PC-3 (cell line): ENCODE data around the gene DLG5. TPM values are rescaled to one million over a fixed set of nuclear protein-coding genes. Genes with fewer than 3 reads are reported as not detected.

ENCODE experiments used
- ATAC-seq: fragments of 200-7000 bp; cut with Tn5 transposase; 2 replicates; pipeline ENCODE4 v1.9.1; 2020; ENCODE audit warnings: mild to moderate bottlenecking, moderate library complexity
- BruUV-seq: library from RNA; stranded (reverse); fragments of 400-500 nt; replicated peaks from 2 replicates; lab custom pipeline; 2021; lab: Mats Ljungman, UMichigan
- CTCF ChIA-PET: fragments of 300-600 bp; sonication (Branson Sonifier 250); formaldehyde crosslinking; loops from one replicate; lab custom pipeline; 2022; ENCODE audit warnings: antibody characterized with exemption; lab: Charles Lee
- POLR2A ChIA-PET: fragments of 300-600 bp; sonication (Branson Sonifier 250); formaldehyde crosslinking; loops from one replicate; lab custom pipeline; 2022; ENCODE audit warnings: antibody characterized with exemption; ENCODE audit not compliant: unreplicated experiment; lab: Charles Lee
- DNase-seq: peaks from one replicate; pipeline ENCODE4 v3.0.0-alpha.2; 2015
- H2AFZ ChIP-seq: fragments of 300-600 bp; sonication (generic); 2 replicates; pipeline ENCODE4 v1.6.0; 2016; ENCODE audit warnings: antibody characterized with exemption, low read length
- H3F3A ChIP-seq: fragments of 300-600 bp; sonication (generic); one replicate; pipeline ENCODE4 v1.6.0; 2017; ENCODE audit warnings: antibody characterized with exemption, low read length, control low read depth, mild to moderate bottlenecking; ENCODE audit not compliant: unreplicated experiment
- H3K27ac ChIP-seq: fragments of 300-600 bp; sonication (generic); 2 replicates; pipeline ENCODE4 v1.5.1; 2016; ENCODE audit warnings: mild to moderate bottlenecking, low read length
- H3K27me3 ChIP-seq: fragments of 300-600 bp; sonication (generic); 2 replicates; pipeline ENCODE4 v1.6.1; 2016; ENCODE audit warnings: low read length, mixed read lengths
- H3K36me3 ChIP-seq: fragments of 300-600 bp; sonication (generic); 2 replicates; pipeline ENCODE4 v1.6.1; 2016; ENCODE audit warnings: low read depth, mixed run types, low read length, mixed read lengths
- H3K4me1 ChIP-seq: fragments of 300-600 bp; sonication (generic); 2 replicates; pipeline ENCODE4 v1.5.1; 2016; ENCODE audit warnings: low read length; ENCODE audit not compliant: insufficient read depth
- H3K4me2 ChIP-seq: fragments of 300-600 bp; sonication (generic); 2 replicates; pipeline ENCODE4 v1.6.0; 2016; ENCODE audit warnings: low read length
- H3K4me3 ChIP-seq: fragments of 300-600 bp; sonication (generic); 2 replicates; pipeline ENCODE4 v1.5.1; 2016; ENCODE audit warnings: mild to moderate bottlenecking, low read length, mixed read lengths
- H3K79me2 ChIP-seq: fragments of 300-600 bp; sonication (generic); 2 replicates; pipeline ENCODE4 v1.6.1; 2017; ENCODE audit warnings: low read length, mixed read lengths
- H3K9ac ChIP-seq: fragments of 300-600 bp; sonication (generic); 2 replicates; pipeline ENCODE4 v1.6.0; 2016; ENCODE audit warnings: mild to moderate bottlenecking, low read length
- H3K9me2 ChIP-seq: fragments of 300-600 bp; sonication (generic); replicated peaks from 2 replicates; pipeline ENCODE4 v1.6.1; 2016; ENCODE audit warnings: mixed run types, low read length, mixed read lengths
- H3K9me3 ChIP-seq: fragments of 300-600 bp; sonication (generic); 2 replicates; pipeline ENCODE4 v1.6.1; 2016; ENCODE audit warnings: low read length, mixed read lengths
- H4K20me1 ChIP-seq: fragments of 300-600 bp; sonication (generic); 2 replicates; pipeline ENCODE4 v1.6.1; 2016; ENCODE audit warnings: low read length, mixed read lengths
- EZH2 ChIP-seq: fragments of 300-600 bp; sonication (generic); IDR thresholded peaks from one replicate; pipeline ENCODE4 v1.6.1; 2017; ENCODE audit warnings: antibody characterized with exemption, mild to moderate bottlenecking, low read length; ENCODE audit not compliant: unreplicated experiment
- EZH2phosphoT487 ChIP-seq: fragments of 300-600 bp; sonication (generic); IDR thresholded peaks from 2 replicates; pipeline ENCODE4 v1.6.1; 2018; ENCODE audit warnings: mild to moderate bottlenecking, antibody characterized with exemption, low read length, borderline replicate concordance
- intact Hi-C: fragments of 100-400 bp; cut with micrococcal nuclease; formaldehyde crosslinking; loops from 2 replicates; pipeline ENCODE4 v1.9.0; 2023
- total RNA-seq: library from RNA; depleted of rRNA; stranded (reverse); fragments of >200 nt; gene quantifications from 2 replicates; pipeline ENCODE4 v1.2.3, GENCODE V29; 2014
- TF ChIP-seq, protein P1 (sequence below): fragments of 300-600 bp; sonication (generic); conservative IDR thresholded peaks from 2 replicates; pipeline ENCODE4 v1.5.1; 2017; ENCODE audit warnings: antibody characterized with exemption, low read depth, mild to moderate bottlenecking, low read length

DLG5 gene
- total RNA-seq, 1 experiment from 2014 or later = 118 TPM

GRCh38 chr10:77881636-77882035, 44.9 kb downstream of the DLG5 start:
- no peaks in the 10 kb centered on the region for H3K4me1 ChIP-seq
- H3K9me2 ChIP-seq = no peaks in the 10 kb centered on the region
- H3F3A ChIP-seq = no peaks in the 10 kb centered on the region
- peaks cover 89% of the 10 kb centered on the region for H3K79me2 ChIP-seq
- ATAC-seq (no peak), DNase-seq (no peak)
- BruUV-seq = no TSS peak
- no peak overlapping the region for H3K27ac ChIP-seq
- intact Hi-C loops = loop anchor here (2.0 kb wide), 1 partner anchor 17 kb away; no protein-coding TSS in a partner anchor
- H3K27me3 ChIP-seq = no peaks in the 10 kb centered on the region
- no peak overlapping the region for H3K4me2 ChIP-seq
- 0 out of 2 replicates have a peak, but pooled peaks cover 4% of the 10 kb centered on the region for H3K36me3 ChIP-seq
- H3K4me3 ChIP-seq = no peak overlapping the region
- no peak for TF ChIP-seq EZH2
- no peak for TF ChIP-seq EZH2phosphoT487
- TF ChIP-seq, protein P1, sequence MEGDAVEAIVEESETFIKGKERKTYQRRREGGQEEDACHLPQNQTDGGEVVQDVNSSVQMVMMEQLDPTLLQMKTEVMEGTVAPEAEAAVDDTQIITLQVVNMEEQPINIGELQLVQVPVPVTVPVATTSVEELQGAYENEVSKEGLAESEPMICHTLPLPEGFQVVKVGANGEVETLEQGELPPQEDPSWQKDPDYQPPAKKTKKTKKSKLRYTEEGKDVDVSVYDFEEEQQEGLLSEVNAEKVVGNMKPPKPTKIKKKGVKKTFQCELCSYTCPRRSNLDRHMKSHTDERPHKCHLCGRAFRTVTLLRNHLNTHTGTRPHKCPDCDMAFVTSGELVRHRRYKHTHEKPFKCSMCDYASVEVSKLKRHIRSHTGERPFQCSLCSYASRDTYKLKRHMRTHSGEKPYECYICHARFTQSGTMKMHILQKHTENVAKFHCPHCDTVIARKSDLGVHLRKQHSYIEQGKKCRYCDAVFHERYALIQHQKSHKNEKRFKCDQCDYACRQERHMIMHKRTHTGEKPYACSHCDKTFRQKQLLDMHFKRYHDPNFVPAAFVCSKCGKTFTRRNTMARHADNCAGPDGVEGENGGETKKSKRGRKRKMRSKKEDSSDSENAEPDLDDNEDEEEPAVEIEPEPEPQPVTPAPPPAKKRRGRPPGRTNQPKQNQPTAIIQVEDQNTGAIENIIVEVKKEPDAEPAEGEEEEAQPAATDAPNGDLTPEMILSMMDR = no peak
- no peak overlapping the region for H2AFZ ChIP-seq
- ChIA-PET POLR2A (no interaction called here), CTCF (no interaction called here)
- H3K9ac ChIP-seq = no peak overlapping the region
- H3K9me3 ChIP-seq = no peaks in the 10 kb centered on the region
- H4K20me1 ChIP-seq = no peaks in the 10 kb centered on the region; the same call in 1 of the 2 replicates

DNA sequence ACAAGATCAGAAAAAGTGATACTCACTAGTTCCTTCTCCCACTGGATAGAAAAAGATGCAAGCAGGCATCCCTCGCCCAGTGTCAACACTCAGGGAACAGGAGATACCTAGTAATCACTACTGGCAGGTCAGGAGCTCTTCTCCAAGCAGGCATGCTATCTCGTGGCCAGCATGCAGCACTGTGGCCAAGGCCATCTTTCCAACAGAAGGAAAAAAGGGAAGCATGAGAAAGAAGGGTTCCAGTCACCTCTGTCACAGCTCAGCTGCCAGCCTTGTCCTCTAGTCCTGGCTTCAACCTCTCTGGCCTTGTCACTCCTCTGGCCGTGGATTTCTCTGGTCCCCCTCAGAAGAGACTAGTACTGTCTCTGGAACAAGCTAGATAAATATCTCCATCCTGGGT, 45.3 kb downstream of the DLG5 start:
- no peak overlapping the region for H2AFZ ChIP-seq
- ChIA-PET POLR2A (no interaction called here), CTCF (no interaction called here)
- BruUV-seq = no TSS peak
- H3K79me2 ChIP-seq = peaks cover 85% of the 10 kb centered on the region
- H3K27ac ChIP-seq = no peak overlapping the region
- H3F3A ChIP-seq = no peaks in the 10 kb centered on the region
- H3K4me3 ChIP-seq = no peak overlapping the region
- H3K9me2 ChIP-seq = no peaks in the 10 kb centered on the region
- no peaks in the 10 kb centered on the region for H3K9me3 ChIP-seq
- no peak for TF ChIP-seq EZH2phosphoT487
- TF ChIP-seq, protein P1 = no peak
- no peak for TF ChIP-seq EZH2
- intact Hi-C loops = no loop called here
- H3K4me2 ChIP-seq = no peak overlapping the region
- DNase-seq (no peak), ATAC-seq (no peak)
- no peak overlapping the region for H3K9ac ChIP-seq
- no peaks in the 10 kb centered on the region for H3K27me3 ChIP-seq
- H3K4me1 ChIP-seq = no peaks in the 10 kb centered on the region
- 0 out of 2 replicates have a peak, but pooled peaks cover 4% of the 10 kb centered on the region for H3K36me3 ChIP-seq
- H4K20me1 ChIP-seq = no peaks in the 10 kb centered on the region; the same call in 1 of the 2 replicates

DNA sequence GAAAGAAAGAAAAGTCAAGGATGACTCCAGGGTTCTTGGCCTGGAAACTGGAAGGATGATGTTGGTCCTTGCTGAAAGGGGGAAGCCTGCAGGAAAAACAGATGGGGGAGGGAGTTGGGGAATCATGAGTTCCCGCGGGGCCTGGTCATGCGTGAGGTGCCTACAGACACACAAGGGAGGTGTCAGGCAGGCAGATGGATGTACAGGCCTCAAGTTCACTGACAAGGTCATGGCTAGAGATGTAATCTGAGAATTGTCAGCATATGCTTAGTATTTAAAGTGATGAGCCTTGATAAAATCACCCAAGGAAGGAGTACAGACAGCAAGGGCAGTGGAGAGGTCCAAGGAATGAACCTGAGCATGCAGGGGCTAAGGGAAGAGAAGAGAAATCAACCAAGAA, 46.8 kb downstream of the DLG5 start:
- Histone ChIP-seq H4K20me1 (peaks cover 8% of the 10 kb centered on the region; the same call in 1 of the 2 replicates), H3K9me3 (no peaks in the 10 kb centered on the region), H3K9ac (no peak overlapping the region), H3K4me3 (no peak overlapping the region), H2AFZ (no peak overlapping the region), H3K79me2 (peaks cover 85% of the 10 kb centered on the region), H3K4me1 (peaks cover 8% of the 10 kb centered on the region), H3K36me3 (0 out of 2 replicates have a peak, but pooled peaks cover 4% of the 10 kb centered on the region), H3K27ac (no peak overlapping the region), H3K27me3 (no peaks in the 10 kb centered on the region), H3K9me2 (no peaks in the 10 kb centered on the region), H3F3A (no peaks in the 10 kb centered on the region), H3K4me2 (no peak overlapping the region)
- ATAC-seq = no peak
- intact Hi-C loops = no loop called here
- no peak for DNase-seq
- POLR2A ChIA-PET = no interaction called here
- no TSS peak for BruUV-seq
- TF ChIP-seq, protein P1 = no peak
- TF ChIP-seq EZH2 (no peak), EZH2phosphoT487 (no peak)
- CTCF ChIA-PET = no interaction called here
